GM06990 (cell line): ENCODE results near the gene ST6GALNAC1.

Experiments
- DNase-seq: peaks from one replicate; pipeline ENCODE4 v3.0.0-alpha.2; 2011; ENCODE audit not compliant: insufficient read length; ENCODE audit errors: extremely low read depth
- H3K27me3 ChIP-seq: replicated peaks from 2 replicates; pipeline ENCODE4 v1.6.0; 2011; ENCODE audit warnings: low read length; ENCODE audit not compliant: control insufficient read depth, insufficient read depth
- H3K36me3 ChIP-seq: 2 replicates; pipeline ENCODE4 v1.5.1; 2011; ENCODE audit warnings: low read length; ENCODE audit not compliant: control insufficient read depth, insufficient read depth
- H3K4me3 ChIP-seq: replicated peaks from 2 replicates; pipeline ENCODE4 v1.5.1; 2011; ENCODE audit warnings: low read depth, mild to moderate bottlenecking, control low read depth, low read length
- TF ChIP-seq, protein P1 (sequence below): IDR thresholded peaks from 2 replicates; pipeline ENCODE4 v1.5.1; 2011; ENCODE audit warnings: low read length, control low read depth, mild to moderate bottlenecking, inconsistent platforms; ENCODE audit not compliant: insufficient read depth, poor library complexity, severe bottlenecking

The ST6GALNAC1 gene

DNA sequence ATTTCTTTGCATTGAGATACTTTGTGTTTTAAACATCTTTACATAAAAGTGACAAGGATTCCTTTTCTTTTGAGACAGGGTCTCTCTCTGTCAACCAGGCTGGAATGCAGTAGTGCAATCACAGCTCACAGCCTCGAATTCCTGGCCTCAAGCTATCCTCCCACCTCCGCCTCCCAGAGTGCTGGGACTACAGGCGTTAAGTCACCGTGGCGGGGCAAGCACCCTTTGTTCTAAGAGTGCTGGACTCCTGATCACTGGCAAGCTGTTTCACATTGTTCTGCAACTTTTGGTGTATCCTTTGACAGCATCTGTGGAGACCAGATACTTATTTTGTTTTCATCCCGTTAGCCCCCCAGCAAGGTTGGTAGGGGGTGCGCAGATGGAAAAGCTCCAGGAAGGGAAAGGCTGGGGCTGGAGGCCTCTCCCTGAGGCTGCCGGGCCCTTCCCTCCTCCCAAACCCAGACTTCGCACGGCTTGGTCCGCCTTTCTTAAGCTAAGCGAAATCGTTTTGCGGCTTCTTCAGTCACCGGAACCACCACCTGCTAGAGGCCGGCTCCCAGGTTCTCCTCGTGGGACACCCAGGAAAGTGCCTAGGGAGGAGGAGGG, 59.0 kb downstream of the ST6GALNAC1 start:
- Histone ChIP-seq H3K4me3 (peak overlapping the region; percentile 59), H3K36me3 (no peaks in the 10 kb centered on the region), H3K27me3 (no peaks in the 10 kb centered on the region; the same call in 1 of the 2 replicates)
- TF ChIP-seq, protein P1, sequence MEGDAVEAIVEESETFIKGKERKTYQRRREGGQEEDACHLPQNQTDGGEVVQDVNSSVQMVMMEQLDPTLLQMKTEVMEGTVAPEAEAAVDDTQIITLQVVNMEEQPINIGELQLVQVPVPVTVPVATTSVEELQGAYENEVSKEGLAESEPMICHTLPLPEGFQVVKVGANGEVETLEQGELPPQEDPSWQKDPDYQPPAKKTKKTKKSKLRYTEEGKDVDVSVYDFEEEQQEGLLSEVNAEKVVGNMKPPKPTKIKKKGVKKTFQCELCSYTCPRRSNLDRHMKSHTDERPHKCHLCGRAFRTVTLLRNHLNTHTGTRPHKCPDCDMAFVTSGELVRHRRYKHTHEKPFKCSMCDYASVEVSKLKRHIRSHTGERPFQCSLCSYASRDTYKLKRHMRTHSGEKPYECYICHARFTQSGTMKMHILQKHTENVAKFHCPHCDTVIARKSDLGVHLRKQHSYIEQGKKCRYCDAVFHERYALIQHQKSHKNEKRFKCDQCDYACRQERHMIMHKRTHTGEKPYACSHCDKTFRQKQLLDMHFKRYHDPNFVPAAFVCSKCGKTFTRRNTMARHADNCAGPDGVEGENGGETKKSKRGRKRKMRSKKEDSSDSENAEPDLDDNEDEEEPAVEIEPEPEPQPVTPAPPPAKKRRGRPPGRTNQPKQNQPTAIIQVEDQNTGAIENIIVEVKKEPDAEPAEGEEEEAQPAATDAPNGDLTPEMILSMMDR, result no peak
- no peak for DNase-seq

DNA sequence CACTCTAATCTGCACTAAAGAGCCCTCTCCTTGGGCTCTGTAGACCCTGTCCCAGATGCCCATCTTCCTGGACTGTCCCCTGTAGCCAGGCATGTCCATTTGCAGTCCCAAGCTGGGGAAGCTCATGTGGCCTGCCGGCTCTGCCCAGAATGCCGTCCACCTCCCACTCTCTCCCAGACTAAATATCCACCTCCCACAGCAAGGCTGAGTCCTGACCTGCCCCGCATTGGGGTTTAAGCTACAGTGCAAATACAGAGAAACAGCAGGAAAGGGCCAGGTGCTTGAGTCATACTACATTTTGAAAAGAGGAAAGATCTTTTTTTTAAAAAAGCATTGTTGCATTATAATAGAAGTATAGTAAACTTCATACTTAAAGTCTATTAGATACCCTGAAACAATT, 60.9 kb downstream of the ST6GALNAC1 start:
- TF ChIP-seq, protein P1, result no peak
- no peak for DNase-seq
- H3K4me3 ChIP-seq, result no peak overlapping the region

DNA sequence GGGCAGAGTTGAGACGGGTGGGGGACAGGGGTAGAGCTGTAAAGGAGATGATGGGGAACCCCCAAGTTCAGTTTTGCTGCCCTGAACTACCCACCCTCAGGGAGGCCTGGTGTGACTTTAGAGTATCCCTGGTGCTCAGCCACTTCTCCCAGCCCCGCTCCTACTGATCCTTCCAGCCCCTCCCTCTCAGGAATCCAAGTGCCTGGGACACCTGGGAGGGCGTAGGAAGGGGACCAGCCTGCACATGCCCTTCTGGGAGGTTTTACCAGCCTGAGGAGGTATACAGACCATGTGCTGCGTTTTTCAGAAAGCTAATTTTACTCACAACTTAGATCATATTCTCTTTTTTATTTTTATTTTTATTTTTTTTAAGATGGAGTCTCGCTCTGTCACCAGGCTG, 62.0 kb downstream of the ST6GALNAC1 start:
- TF ChIP-seq, protein P1, result no peak
- Histone ChIP-seq H3K36me3 (no peaks in the 10 kb centered on the region), H3K27me3 (no peaks in the 10 kb centered on the region; the same call in 1 of the 2 replicates), H3K4me3 (no peak overlapping the region)
- DNase-seq, result no peak

More for the DNA sequence above, 60.9 kb downstream of the ST6GALNAC1 start:
- no peaks in the 10 kb centered on the region for H3K36me3 ChIP-seq
- H3K27me3 ChIP-seq, result no peaks in the 10 kb centered on the region; the same call in 1 of the 2 replicates

GRCh38 chr17:76579281-76579680, 64.3 kb downstream of the ST6GALNAC1 start:
- no peaks in the 10 kb centered on the region for H3K27me3 ChIP-seq
- no peaks in the 10 kb centered on the region for H3K36me3 ChIP-seq
- TF ChIP-seq, protein P1, result no peak
- no peak for DNase-seq
- H3K4me3 ChIP-seq, result no peak overlapping the region

DNA sequence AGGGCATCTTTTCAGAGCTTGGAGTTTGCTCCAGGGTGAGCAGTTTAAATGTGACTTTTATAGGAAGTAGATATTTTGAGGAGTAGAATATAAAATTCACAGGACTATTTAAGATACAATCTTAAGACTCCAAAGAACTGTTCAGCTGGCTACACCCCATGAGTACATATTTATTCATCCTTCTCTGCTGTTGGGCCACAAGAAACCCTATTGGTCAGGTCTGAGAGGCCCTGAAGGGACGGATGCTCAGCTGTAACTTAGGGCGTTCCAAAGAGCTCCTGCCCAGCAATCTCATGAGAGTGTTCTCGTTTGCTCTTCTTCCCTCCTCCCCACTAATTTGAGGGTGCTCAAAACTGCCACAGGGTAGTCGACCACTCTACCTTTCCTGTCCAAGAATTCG, 65.2 kb downstream of the ST6GALNAC1 start:
- no peak overlapping the region for H3K4me3 ChIP-seq
- no peaks in the 10 kb centered on the region for H3K27me3 ChIP-seq
- no peak for DNase-seq
- H3K36me3 ChIP-seq, result no peaks in the 10 kb centered on the region
- TF ChIP-seq, protein P1, result no peak

- H3K27me3 ChIP-seq, result no peaks in the 10 kb centered on the region
- H3K36me3 ChIP-seq, result no peaks in the 10 kb centered on the region
- TF ChIP-seq, protein P1, result no peak
- H3K4me3 ChIP-seq, result no peak overlapping the region
- no peak for DNase-seq
Observed at GRCh38 chr17:76577876-76578275, 65.7 kb downstream of the ST6GALNAC1 start.
